ENCODE data around the gene SLC2A13.

DNA sequence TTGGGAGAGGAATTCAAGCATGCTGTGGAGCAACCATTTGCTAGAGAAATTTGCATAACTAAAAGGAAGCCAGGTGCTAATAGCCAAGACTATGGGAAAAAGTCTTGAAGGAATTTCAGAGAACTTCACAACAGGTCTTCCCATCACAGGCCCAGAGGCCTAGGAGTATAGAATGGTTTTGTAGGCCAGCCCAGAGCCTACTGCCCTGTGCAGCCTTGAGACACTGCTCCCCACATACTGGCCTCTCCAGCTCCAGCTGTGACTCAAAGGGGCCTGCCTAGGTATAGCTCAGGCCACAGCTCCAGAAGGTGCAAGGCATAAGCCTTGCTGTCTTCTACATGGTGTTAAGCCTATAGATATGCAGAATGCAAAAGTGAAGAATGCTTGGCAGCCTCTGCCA is 227.1 kb downstream of the SLC2A13 start:
- TF ChIP-seq, protein P1, sequence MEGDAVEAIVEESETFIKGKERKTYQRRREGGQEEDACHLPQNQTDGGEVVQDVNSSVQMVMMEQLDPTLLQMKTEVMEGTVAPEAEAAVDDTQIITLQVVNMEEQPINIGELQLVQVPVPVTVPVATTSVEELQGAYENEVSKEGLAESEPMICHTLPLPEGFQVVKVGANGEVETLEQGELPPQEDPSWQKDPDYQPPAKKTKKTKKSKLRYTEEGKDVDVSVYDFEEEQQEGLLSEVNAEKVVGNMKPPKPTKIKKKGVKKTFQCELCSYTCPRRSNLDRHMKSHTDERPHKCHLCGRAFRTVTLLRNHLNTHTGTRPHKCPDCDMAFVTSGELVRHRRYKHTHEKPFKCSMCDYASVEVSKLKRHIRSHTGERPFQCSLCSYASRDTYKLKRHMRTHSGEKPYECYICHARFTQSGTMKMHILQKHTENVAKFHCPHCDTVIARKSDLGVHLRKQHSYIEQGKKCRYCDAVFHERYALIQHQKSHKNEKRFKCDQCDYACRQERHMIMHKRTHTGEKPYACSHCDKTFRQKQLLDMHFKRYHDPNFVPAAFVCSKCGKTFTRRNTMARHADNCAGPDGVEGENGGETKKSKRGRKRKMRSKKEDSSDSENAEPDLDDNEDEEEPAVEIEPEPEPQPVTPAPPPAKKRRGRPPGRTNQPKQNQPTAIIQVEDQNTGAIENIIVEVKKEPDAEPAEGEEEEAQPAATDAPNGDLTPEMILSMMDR (IDR thresholded peaks at IDR 0.05), result no peak
- TF ChIP-seq POLR2A (IDR thresholded peaks at IDR 0.05), result no peak
- no peak for TF ChIP-seq EP300 (IDR thresholded peaks at IDR 0.05)

Measured in tibial nerve (tissue), 4 donors.